ENCODE results near the gene ERI3.

ERI3 gene

DNA sequence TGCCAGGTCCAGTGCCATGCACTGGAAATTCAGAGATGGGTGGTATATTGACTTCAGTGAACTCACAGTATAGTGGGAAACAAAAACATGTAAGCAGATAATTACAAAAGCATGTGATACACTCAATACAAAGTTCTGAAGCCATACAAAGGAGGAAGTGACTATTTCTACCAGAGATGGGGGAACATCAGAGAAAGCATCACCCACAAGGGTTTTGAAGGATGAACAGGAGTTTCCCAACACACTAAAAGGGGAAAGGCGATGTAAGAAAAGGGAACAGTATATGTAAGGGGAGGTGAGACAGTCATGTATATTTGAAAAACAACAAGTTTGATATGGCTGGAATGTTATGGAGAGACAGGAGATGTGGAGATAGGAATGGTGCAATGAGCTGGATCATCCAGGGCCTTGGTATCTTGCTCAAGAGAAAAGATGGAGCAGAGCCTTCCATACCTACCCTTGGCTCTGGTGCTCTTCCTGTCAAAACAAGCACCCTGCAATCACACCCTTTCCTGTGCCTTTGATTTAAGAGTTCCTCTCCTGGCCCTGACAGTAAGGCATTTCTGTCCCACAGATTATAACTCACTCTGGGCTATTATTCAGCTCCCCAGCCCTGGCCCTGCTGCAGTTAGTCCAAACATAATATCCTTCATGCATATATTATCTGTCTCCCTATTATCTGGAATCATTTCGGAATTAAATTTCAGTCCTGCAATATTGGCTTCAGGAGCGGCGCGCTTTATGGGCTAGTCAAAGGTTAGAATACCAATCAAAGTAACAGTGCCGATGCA lies 81.3 kb downstream of the ERI3 start:
- no peak overlapping the region for H3K4me3 ChIP-seq (ENCODE audit: low read depth, low read length)
- TF ChIP-seq, protein P1, sequence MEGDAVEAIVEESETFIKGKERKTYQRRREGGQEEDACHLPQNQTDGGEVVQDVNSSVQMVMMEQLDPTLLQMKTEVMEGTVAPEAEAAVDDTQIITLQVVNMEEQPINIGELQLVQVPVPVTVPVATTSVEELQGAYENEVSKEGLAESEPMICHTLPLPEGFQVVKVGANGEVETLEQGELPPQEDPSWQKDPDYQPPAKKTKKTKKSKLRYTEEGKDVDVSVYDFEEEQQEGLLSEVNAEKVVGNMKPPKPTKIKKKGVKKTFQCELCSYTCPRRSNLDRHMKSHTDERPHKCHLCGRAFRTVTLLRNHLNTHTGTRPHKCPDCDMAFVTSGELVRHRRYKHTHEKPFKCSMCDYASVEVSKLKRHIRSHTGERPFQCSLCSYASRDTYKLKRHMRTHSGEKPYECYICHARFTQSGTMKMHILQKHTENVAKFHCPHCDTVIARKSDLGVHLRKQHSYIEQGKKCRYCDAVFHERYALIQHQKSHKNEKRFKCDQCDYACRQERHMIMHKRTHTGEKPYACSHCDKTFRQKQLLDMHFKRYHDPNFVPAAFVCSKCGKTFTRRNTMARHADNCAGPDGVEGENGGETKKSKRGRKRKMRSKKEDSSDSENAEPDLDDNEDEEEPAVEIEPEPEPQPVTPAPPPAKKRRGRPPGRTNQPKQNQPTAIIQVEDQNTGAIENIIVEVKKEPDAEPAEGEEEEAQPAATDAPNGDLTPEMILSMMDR (IDR thresholded peaks at IDR 0.05; ENCODE audit: low read depth, low read length) = no peak

DNA sequence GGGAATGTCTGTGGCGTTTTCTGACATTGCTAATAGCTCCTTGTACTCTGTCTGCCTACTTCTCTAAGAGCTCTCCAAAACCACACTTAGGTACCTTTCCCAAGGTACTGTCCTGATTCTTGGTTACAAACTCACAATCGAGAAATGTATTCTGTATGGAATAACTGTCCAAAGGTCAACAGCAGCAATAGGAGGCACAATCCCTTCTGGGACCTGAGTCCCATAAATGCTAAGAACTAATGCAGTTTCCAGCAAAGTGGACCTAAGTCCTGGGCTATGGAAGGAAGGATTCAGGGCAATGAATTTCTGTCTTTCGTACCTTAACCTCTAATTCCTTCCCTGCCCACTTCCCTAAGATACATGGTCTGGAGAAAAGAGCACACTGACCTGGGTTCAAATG lies 82.1 kb downstream of the ERI3 start:
- TF ChIP-seq, protein P1 (IDR thresholded peaks at IDR 0.05; ENCODE audit: low read depth, low read length) = no peak
- H3K4me3 ChIP-seq (ENCODE audit: low read depth, low read length) = no peak overlapping the region

DNA sequence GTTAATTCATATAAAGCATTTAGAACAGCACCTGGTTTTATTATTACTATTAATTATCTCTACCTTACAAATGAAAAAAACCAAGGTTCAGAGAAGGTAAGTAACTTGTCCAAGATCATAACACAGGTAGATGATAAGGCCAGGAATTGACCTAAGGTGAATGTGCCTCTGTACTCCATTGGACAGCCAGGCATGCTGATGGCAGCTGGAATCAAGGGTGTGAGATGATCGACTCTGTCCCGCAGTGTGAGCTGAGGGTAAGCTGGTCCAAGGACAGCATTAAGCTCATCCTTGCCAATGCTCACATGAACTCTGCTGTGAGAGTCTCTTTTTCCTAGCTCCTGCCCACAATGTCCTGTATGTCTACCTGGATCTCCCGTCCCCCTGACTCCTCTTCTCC lies 83.4 kb downstream of the ERI3 start:
- no peak overlapping the region for H3K4me3 ChIP-seq (ENCODE audit: low read depth, low read length)
- TF ChIP-seq, protein P1 (IDR thresholded peaks at IDR 0.05; ENCODE audit: low read depth, low read length) = no peak

DNA sequence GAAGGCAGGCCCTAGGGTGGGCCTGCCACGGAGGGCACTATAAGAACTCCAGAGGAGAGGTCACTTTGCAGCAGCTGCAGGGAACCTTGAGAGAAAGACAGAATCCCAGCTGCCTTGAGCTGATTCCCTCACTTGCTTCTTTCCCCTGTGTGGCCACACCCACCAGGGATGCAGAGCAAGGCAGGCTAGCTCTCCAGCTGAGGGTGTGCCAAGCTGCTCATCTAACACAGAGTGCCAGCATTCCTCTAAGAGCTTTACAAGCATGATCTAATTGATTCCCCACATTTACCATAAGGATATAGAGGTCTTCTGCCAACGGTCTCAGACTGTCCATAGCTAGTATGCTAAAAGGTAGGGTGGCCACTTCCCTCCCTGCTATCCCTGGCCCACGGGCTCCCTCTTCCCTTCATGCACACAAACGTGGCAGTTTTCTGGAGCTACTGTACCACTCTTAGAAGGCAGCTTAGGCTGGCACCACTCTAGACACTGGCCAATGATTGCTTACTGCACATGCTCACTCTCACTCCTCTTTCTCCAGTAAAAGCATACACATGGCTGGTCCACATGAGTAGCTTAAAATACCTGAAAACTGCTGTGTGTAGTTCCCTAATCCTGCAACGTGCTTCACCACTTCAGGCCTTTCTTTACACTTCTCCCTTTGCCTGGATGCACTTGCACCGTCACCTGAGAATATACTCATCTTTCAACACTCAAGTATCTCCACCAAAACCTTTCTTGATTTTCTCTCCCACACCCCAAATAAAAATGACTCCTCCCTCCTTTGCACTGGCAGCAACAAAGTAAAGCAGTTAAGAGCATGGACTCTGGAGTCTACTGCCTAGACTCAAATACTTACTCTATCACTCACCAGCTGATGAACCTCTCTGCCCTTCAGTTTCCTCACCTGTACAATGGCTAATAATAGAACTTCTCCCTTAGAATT lies 84.1 kb downstream of the ERI3 start:
- no peak overlapping the region for H3K4me3 ChIP-seq (ENCODE audit: low read depth, low read length)
- TF ChIP-seq, protein P1 (IDR thresholded peaks at IDR 0.05; ENCODE audit: low read depth, low read length) = no peak

DNA sequence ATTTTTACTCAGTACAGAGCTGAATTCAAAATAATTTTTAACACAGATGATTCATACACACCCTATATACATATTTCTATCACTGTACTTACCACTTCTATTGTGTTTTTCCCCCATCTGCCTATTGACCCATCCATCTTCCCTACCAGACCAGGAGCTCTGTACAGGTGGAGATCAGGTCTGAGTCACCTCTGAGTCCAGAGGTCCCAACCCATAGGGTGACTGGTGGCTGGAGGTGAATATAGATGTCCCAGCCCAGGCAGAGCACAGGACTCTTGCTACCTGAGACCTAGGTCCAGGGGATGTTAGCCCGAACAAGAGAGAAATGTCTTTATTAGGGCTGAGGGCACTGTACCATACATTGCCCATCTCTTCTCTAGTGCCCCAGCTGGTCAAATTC lies 87.0 kb downstream of the ERI3 start:
- no peak overlapping the region for H3K4me3 ChIP-seq (ENCODE audit: low read depth, low read length)
- TF ChIP-seq, protein P1 (IDR thresholded peaks at IDR 0.05; ENCODE audit: low read depth, low read length) = no peak

DNA sequence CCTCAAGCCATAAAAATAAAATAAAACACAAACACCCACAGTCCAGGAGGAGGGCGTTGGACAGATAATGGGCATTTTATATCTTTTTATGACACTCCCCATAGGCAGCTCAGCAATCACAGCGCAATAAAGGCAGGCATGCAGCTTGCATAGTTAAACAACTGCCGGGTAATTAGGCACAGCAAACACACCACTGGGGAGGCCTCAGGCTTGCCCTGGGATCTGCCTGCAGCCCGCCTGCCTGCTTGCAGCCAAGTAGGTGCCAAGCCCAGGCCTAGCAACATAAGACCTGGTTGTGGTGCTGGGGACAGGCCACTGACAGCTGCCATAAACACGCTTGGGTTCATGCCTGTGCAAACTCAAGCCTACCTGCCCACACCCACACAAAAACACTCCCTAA lies 87.6 kb downstream of the ERI3 start:
- TF ChIP-seq, protein P1 (IDR thresholded peaks at IDR 0.05; ENCODE audit: low read depth, low read length) = no peak
- no peak overlapping the region for H3K4me3 ChIP-seq (ENCODE audit: low read depth, low read length)
